ENCODE measurements around the gene SLC24A5. TPM values are rescaled to one million over a fixed set of nuclear protein-coding genes. Genes with fewer than 3 reads are reported as not detected.
A peak's percentile ranks its signal among the peaks of the same experiment; 100 is the strongest.

The SLC24A5 gene
- total and polyA plus RNA-seq, 2 of the 4 experiments (the other 2 are of a cell fraction), result not detected

GRCh38 chr15:48145923-48146322, 25.1 kb downstream of the SLC24A5 start:
- Histone ChIP-seq H2BK5ac (ENCODE audit: low read depth, low read length, poor library complexity, severe bottlenecking) (peak overlapping the region; percentile 65), H3K4ac (ENCODE audit: low read depth, low read length) (peak overlapping the region; percentile 18; the same call in 1 of the 2 replicates), H3K4me2 (ENCODE audit: low read depth, low read length) (no peak overlapping the region), H2AK5ac (ENCODE audit: low read depth, low read length) (no peak overlapping the region), H3K18ac (ENCODE audit: low read depth, low read length) (no peak overlapping the region), H4K91ac (ENCODE audit: insufficient read depth, low read depth, low read length) (no peak overlapping the region), H4K8ac (ENCODE audit: low read depth in 2 of 2, low read length in 2 of 2) (0 out of 4 replicates have a peak overlapping the region, but pooled peaks of 1 of the 2 experiments have one; percentile 16), H2AK9ac (replicated peaks; ENCODE audit: low read depth, low read length, poor library complexity) (no peak overlapping the region), H2BK120ac (ENCODE audit: low read depth, low read length) (peak overlapping the region; percentile 35; the same call in 1 of the 2 replicates), H4K20me1 (ENCODE audit: insufficient read depth, low read length) (no peaks in the 10 kb centered on the region), H3K14ac (replicated peaks; ENCODE audit: low read depth, low read length) (0 out of 2 replicates have a peak overlapping the region, but pooled peaks have one; percentile 7), H4K5ac (ENCODE audit: low read depth, low read length) (no peak overlapping the region), H2BK15ac (ENCODE audit: low read depth, low read length) (no peak overlapping the region), H3K79me1 (ENCODE audit: low read depth in 1 of 2, low read length in 2 of 2) (peaks cover 0 to 3% of the 10 kb centered on the region in 2 experiments; a peak in 1 of 4 replicates), H3K4me3 (ENCODE audit: insufficient read depth, low read depth, low read length) (no peak overlapping the region), H3K27ac (ENCODE audit: insufficient read depth, low read length) (no peak overlapping the region), H3K23ac (ENCODE audit: low read depth, low read length) (no peak overlapping the region), H3K9ac (ENCODE audit: low read depth, low read length) (no peak overlapping the region), H3K4me1 (ENCODE audit: control insufficient read depth, insufficient read depth, low read length) (no peaks in the 10 kb centered on the region; the same call in none of the 2 replicates), H2BK20ac (ENCODE audit: low read depth, low read length) (peak overlapping the region; percentile 16; the same call in 1 of the 2 replicates), H3K9me1 (ENCODE audit: insufficient read depth, low read length) (no peaks in the 10 kb centered on the region), H3K56ac (ENCODE audit: extremely low read depth, insufficient read depth, low read length) (no peak overlapping the region), H3K27me3 (ENCODE audit: control insufficient read depth, insufficient read depth, low read length) (no peaks in the 10 kb centered on the region), H2AFZ (replicated peaks; ENCODE audit: low read length, poor library complexity) (no peak overlapping the region), H3K36me3 (ENCODE audit: control insufficient read depth, insufficient read depth, low read length) (no peaks in the 10 kb centered on the region; the same call in 1 of the 2 replicates), H3K9me3 (ENCODE audit: control insufficient read depth, insufficient read depth, low read length) (no peaks in the 10 kb centered on the region)
- CTCF ChIA-PET, result no interaction called here
- no TSS peak for BruUV-seq (replicated peaks)
- POLR2A ChIA-PET (ENCODE audit: unreplicated experiment), result no interaction called here
- TF ChIP-seq MAFK (IDR thresholded peaks at IDR 0.05; ENCODE audit: low read depth, low read length) (no peak), BHLHE40 (IDR thresholded peaks at IDR 0.05; ENCODE audit: low read depth, low read length) (no peak), CHD1 (IDR thresholded peaks at IDR 0.05; ENCODE audit: low read depth, low read length) (no peak), CEBPB (IDR thresholded peaks at IDR 0.05; ENCODE audit: low read depth, low read length) (peak; percentile 88)
- DNase-seq (peak; percentile 52), ATAC-seq (ENCODE audit: low read depth) (peak; percentile 66; the same call in 1 of the 2 replicates)
- intact Hi-C loops (cut with micrococcal nuclease), result no loop called here
- in situ Hi-C loops (cut with MboI; ENCODE audit: low sequenced_read_pairs), result no loop called here
- dilution Hi-C loops (cut with HindIII; ENCODE audit: low sequenced_read_pairs, unreplicated experiment), result no loop called here
